Gastrocnemius medialis (tissue), 4 donors: ENCODE measurements around the gene ILDR1.

Experiments used
- POLR2A ChIP-seq, 2 donors: fragments of 450-650 bp; IDR thresholded peaks; one replicate each; pipeline ENCODE4 v1.6.1; 2017; ENCODE audit warnings: antibody characterized with exemption in 2 of 2, mild to moderate bottlenecking in 2 of 2, moderate library complexity in 2 of 2
- TF ChIP-seq, protein P1 (sequence below), 5 experiments: fragments of 450-650 bp in 3 of 5; fragments of 200-600 bp in 2 of 5; sonication (generic) in 2 of 5; IDR thresholded peaks in 4 of 5; conservative IDR thresholded peaks in 1 of 5; 1 replicate in 4 of 5; 2 replicates in 1 of 5; pipeline ENCODE4 v1.5.1; 2016 to 2019; ENCODE audit warnings: antibody characterized with exemption in 5 of 5, mild to moderate bottlenecking in 3 of 5, moderate library complexity in 3 of 5

- TF ChIP-seq, protein P1, sequence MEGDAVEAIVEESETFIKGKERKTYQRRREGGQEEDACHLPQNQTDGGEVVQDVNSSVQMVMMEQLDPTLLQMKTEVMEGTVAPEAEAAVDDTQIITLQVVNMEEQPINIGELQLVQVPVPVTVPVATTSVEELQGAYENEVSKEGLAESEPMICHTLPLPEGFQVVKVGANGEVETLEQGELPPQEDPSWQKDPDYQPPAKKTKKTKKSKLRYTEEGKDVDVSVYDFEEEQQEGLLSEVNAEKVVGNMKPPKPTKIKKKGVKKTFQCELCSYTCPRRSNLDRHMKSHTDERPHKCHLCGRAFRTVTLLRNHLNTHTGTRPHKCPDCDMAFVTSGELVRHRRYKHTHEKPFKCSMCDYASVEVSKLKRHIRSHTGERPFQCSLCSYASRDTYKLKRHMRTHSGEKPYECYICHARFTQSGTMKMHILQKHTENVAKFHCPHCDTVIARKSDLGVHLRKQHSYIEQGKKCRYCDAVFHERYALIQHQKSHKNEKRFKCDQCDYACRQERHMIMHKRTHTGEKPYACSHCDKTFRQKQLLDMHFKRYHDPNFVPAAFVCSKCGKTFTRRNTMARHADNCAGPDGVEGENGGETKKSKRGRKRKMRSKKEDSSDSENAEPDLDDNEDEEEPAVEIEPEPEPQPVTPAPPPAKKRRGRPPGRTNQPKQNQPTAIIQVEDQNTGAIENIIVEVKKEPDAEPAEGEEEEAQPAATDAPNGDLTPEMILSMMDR (IDR thresholded peaks at IDR 0.05 in 4 of 5, conservative IDR thresholded peaks at IDR 0.05 in 1 of 5), result no peak
- no peak for TF ChIP-seq POLR2A (IDR thresholded peaks at IDR 0.05)
These were observed 45.3 kb downstream of the ILDR1 start for GRCh38 chr3:121976727-121977126.
